ENCODE measurements around the gene EEF1B2. TPM values are rescaled to one million over a fixed set of nuclear protein-coding genes. Genes with fewer than 3 reads are reported as not detected.
A peak's percentile ranks its signal among the peaks of the same experiment; 100 is the strongest.

Gene EEF1B2
- total and polyA plus RNA-seq, 2 of the 13 experiments (the other 11 are each of a cell fraction or from before 2014, with no cell fraction given), result 1,284 to 1,731 TPM

GRCh38 chr2:206159346-206160124 lies at the start of gene EEF1B2, which contains the start of gene NDUFS1 (continued):
- TF ChIP-seq ZNF431 (CRISPR knock-in tag; IDR thresholded peaks at IDR 0.05; ENCODE audit: borderline replicate concordance, low read depth) (no peak), FOXM1 (CRISPR knock-in tag; IDR thresholded peaks at IDR 0.05) (no peak), EP300 (IDR thresholded peaks at IDR 0.05; ENCODE audit: low read depth in 2 of 2, low read length in 2 of 2) (peak in 1 of 2 experiments; percentile 46; a peak in 1 of 4 replicates), EP300 (CRISPR knock-in tag; IDR thresholded peaks at IDR 0.05; ENCODE audit: borderline replicate concordance) (peak; percentile 42), ZNF629 (CRISPR knock-in tag; conservative IDR thresholded peaks at IDR 0.05) (peak; percentile 6; the same call in 1 of the 2 replicates), PTBP1 (IDR thresholded peaks at IDR 0.05; ENCODE audit: low read depth, low read length, poor library complexity, severe bottlenecking) (no peak), EHMT2 (IDR thresholded peaks at IDR 0.05; ENCODE audit: borderline replicate concordance, low read depth, low read length) (peak; percentile 30; the same call in 1 of the 2 replicates), ZNF879 (CRISPR knock-in tag; IDR thresholded peaks at IDR 0.05) (peak; percentile 22; the same call in 1 of the 2 replicates), EZH2 (conservative IDR thresholded peaks at IDR 0.05; ENCODE audit: low read depth, low read length) (no peak), ZNF775 (CRISPR knock-in tag; IDR thresholded peaks at IDR 0.05; ENCODE audit: borderline replicate concordance) (no peak), MATR3 (CRISPR knock-in tag; IDR thresholded peaks at IDR 0.05) (no peak), ZNF205 (CRISPR knock-in tag; IDR thresholded peaks at IDR 0.05) (peak; percentile 81; the same call in 1 of the 2 replicates), NONO (IDR thresholded peaks at IDR 0.05) (no peak), NONO (CRISPR knock-in tag; conservative IDR thresholded peaks at IDR 0.05) (peak; percentile 89), DNMT1 (CRISPR knock-in tag; IDR thresholded peaks at IDR 0.05) (no peak), ERF (CRISPR knock-in tag; IDR thresholded peaks at IDR 0.05) (peak; percentile 78), HDAC6 (IDR thresholded peaks at IDR 0.05; ENCODE audit: low read depth, low read length) (0 out of 2 replicates have a peak, but pooled peaks have one; percentile 36), SYNCRIP (IDR thresholded peaks at IDR 0.05; ENCODE audit: insufficient read depth, low read depth, low read length) (no peak), ZNF20 (CRISPR knock-in tag; IDR thresholded peaks at IDR 0.05) (peak; percentile 87; the same call in 1 of the 2 replicates), MBNL3 (CRISPR knock-in tag; conservative IDR thresholded peaks at IDR 0.05) (no peak), ZNF274 (CRISPR knock-in tag; IDR thresholded peaks at IDR 0.05) (peak; percentile 66; the same call in 1 of the 2 replicates), BRCA1 (CRISPR knock-in tag; IDR thresholded peaks at IDR 0.05) (peak; percentile 71; the same call in 1 of the 2 replicates), IRF2 (CRISPR knock-in tag; IDR thresholded peaks at IDR 0.05) (peak; percentile 86), ZNF878 (CRISPR knock-in tag; IDR thresholded peaks at IDR 0.05) (0 out of 2 replicates have a peak, but pooled peaks have one; percentile 76), POGZ (CRISPR knock-in tag; IDR thresholded peaks at IDR 0.05) (peak; percentile 74), SATB2 (CRISPR knock-in tag; IDR thresholded peaks at IDR 0.05) (no peak)
- TF ChIP-seq, protein P1, sequence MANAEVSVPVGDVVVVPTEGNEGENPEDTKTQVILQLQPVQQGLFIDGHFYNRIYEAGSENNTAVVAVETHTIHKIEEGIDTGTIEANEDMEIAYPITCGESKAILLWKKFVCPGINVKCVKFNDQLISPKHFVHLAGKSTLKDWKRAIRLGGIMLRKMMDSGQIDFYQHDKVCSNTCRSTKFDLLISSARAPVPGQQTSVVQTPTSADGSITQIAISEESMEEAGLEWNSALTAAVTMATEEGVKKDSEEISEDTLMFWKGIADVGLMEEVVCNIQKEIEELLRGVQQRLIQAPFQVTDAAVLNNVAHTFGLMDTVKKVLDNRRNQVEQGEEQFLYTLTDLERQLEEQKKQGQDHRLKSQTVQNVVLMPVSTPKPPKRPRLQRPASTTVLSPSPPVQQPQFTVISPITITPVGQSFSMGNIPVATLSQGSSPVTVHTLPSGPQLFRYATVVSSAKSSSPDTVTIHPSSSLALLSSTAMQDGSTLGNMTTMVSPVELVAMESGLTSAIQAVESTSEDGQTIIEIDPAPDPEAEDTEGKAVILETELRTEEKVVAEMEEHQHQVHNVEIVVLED (CRISPR knock-in tag; IDR thresholded peaks at IDR 0.05; ENCODE audit: borderline replicate concordance), result peak; percentile 87
- TF ChIP-seq, protein P2, sequence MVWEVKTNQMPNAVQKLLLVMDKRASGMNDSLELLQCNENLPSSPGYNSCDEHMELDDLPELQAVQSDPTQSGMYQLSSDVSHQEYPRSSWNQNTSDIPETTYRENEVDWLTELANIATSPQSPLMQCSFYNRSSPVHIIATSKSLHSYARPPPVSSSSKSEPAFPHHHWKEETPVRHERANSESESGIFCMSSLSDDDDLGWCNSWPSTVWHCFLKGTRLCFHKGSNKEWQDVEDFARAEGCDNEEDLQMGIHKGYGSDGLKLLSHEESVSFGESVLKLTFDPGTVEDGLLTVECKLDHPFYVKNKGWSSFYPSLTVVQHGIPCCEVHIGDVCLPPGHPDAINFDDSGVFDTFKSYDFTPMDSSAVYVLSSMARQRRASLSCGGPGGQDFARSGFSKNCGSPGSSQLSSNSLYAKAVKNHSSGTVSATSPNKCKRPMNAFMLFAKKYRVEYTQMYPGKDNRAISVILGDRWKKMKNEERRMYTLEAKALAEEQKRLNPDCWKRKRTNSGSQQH (CRISPR knock-in tag; IDR thresholded peaks at IDR 0.05; ENCODE audit: low read depth), result no peak
